Measurements from ENCODE around the gene EFCAB5. TPM values are rescaled to one million over a fixed set of nuclear protein-coding genes. Genes with fewer than 3 reads are reported as not detected.

The EFCAB5 gene
- total RNA-seq, 2 experiments from 2014 or later, result 0.54 to 0.81 TPM

DNA sequence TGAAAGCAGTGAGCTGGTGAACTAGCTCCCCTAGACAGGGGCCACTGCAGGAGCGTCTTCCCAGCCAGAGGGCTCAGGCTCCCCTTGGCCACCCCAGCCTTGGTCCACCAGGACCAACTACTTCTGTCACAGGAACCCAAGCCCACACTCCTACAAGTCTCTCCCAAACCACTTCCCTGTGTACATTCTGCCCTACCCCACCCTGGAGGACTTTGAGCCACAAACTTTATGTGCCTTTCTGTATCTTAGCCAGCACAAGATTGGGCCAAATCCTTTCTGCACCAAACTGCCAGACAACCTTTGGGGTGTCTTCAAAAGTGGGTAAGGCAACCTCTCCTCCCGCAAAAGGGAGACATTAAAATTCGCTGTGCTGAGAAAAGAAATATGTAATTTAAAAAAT is 31.6 kb downstream of the EFCAB5 start:
- Mint-ChIP-seq H3K36me3 (ENCODE audit: low read depth) (no peaks in the 10 kb centered on the region), H3K9me3 (no peaks in the 10 kb centered on the region), H3K27me3 (no peaks in the 10 kb centered on the region), H3K27ac (no peak overlapping the region), H3K4me3 (no peak overlapping the region), H3K4me1 (ENCODE audit: low read depth) (no peaks in the 10 kb centered on the region)
- POLR2A ChIA-PET, result no interaction called here
- intact Hi-C loops (cut with micrococcal nuclease), result no loop called here
- CTCF ChIA-PET, result no interaction called here
- DNase-seq (no peak), ATAC-seq (no peak)
- TF ChIP-seq, protein P1, sequence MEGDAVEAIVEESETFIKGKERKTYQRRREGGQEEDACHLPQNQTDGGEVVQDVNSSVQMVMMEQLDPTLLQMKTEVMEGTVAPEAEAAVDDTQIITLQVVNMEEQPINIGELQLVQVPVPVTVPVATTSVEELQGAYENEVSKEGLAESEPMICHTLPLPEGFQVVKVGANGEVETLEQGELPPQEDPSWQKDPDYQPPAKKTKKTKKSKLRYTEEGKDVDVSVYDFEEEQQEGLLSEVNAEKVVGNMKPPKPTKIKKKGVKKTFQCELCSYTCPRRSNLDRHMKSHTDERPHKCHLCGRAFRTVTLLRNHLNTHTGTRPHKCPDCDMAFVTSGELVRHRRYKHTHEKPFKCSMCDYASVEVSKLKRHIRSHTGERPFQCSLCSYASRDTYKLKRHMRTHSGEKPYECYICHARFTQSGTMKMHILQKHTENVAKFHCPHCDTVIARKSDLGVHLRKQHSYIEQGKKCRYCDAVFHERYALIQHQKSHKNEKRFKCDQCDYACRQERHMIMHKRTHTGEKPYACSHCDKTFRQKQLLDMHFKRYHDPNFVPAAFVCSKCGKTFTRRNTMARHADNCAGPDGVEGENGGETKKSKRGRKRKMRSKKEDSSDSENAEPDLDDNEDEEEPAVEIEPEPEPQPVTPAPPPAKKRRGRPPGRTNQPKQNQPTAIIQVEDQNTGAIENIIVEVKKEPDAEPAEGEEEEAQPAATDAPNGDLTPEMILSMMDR (IDR thresholded peaks at IDR 0.05), result no peak

- POLR2A ChIA-PET, result no interaction called here
- H3K4me1 Mint-ChIP-seq (ENCODE audit: low read depth), result no peaks in the 10 kb centered on the region
Observed at GRCh38 chr17:29977836-29978235, 36.4 kb downstream of the EFCAB5 start.

DNA sequence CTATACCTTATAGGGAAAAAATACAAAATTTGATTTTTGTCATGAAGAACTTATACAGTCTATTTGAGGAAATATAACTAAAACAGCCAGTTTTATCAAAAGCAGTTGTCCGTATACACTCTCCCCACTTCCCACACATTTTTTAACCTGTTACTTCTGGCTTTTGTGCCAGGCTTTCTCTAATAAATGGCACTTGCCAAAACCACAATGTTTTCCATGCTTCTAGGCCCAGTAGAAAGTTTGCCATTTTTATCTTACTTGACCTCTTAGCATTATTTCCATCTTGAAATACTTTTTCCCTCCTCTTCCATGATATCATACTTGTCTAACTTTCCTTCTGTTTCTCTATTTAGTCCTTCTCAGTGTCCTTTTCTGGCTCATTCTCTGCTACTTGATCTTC is 38.8 kb downstream of the EFCAB5 start:
- peaks cover 2% of the 10 kb centered on the region for H3K36me3 Mint-ChIP-seq (ENCODE audit: low read depth)
- TF ChIP-seq, protein P1 (IDR thresholded peaks at IDR 0.05), result no peak
- H3K27ac Mint-ChIP-seq, result no peak overlapping the region
- no peaks in the 10 kb centered on the region for H3K9me3 Mint-ChIP-seq
- H3K4me1 Mint-ChIP-seq (ENCODE audit: low read depth), result no peaks in the 10 kb centered on the region
- DNase-seq, result no peak
- peaks cover 1% of the 10 kb centered on the region for H3K27me3 Mint-ChIP-seq
- CTCF ChIA-PET, result interaction anchor here (1.1 kb wide), 1 partner anchor 49 kb away, joined by 3 read pairs; no protein-coding TSS in a partner anchor
- intact Hi-C loops (cut with micrococcal nuclease), result no loop called here
- no peak for ATAC-seq
- POLR2A ChIA-PET, result no interaction called here
- no peak overlapping the region for H3K4me3 Mint-ChIP-seq

More at GRCh38 chr17:29977836-29978235, 36.4 kb downstream of the EFCAB5 start:
- CTCF ChIA-PET, result interaction anchor here (0.8 to 0.9 kb wide), 2 partner anchors 44 to 338 kb away, joined by 3 read pairs; no protein-coding TSS in a partner anchor
- Mint-ChIP-seq H3K27ac (no peak overlapping the region), H3K9me3 (no peaks in the 10 kb centered on the region), H3K36me3 (ENCODE audit: low read depth) (no peaks in the 10 kb centered on the region), H3K27me3 (no peaks in the 10 kb centered on the region), H3K4me3 (no peak overlapping the region)
- DNase-seq (no peak), ATAC-seq (no peak)
- TF ChIP-seq, protein P1 (IDR thresholded peaks at IDR 0.05), result no peak
- intact Hi-C loops (cut with micrococcal nuclease), result no loop called here

DNA sequence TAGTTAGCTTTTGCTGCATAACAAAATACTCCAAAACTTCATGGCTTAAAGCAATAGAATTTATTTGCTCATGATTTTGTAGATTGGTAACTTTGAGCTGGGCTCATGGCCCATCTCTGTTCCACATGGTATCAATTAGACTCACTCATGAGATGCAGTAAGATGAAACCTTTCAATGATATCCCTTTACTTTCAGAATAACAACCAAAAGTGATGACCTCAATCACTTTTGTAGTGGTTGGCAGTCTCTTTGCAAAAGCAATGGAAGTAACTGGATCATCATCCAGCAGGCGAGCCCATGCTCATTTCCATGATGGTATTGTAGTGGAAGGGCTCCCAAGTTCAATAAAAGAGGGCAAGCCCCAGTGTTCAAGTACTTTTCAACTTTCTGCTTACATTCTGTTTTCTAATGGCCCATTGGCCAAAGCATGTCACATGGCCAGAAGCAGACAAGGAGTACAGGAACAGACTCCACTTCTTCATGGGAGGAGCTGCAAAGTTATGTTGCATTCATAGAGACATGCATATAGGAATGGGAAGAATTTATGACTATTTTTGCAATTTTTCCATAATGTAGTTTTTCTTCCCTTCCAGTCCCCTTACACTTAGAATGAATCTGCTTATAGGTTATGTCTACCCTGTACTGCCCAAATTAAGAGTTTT is 41.7 kb downstream of the EFCAB5 start:
- POLR2A ChIA-PET, result no interaction called here
- TF ChIP-seq, protein P1 (IDR thresholded peaks at IDR 0.05), result no peak
- Mint-ChIP-seq H3K9me3 (peaks cover 4% of the 10 kb centered on the region), H3K36me3 (ENCODE audit: low read depth) (peaks cover 2% of the 10 kb centered on the region), H3K4me3 (no peak overlapping the region), H3K27me3 (peaks cover 1% of the 10 kb centered on the region), H3K27ac (no peak overlapping the region), H3K4me1 (ENCODE audit: low read depth) (no peaks in the 10 kb centered on the region)
- intact Hi-C loops (cut with micrococcal nuclease), result no loop called here
- CTCF ChIA-PET, result interaction anchor here (1.0 kb wide), 1 partner anchor 366 kb away, joined by 4 read pairs; no protein-coding TSS in a partner anchor
- DNase-seq (no peak), ATAC-seq (no peak)

DNA sequence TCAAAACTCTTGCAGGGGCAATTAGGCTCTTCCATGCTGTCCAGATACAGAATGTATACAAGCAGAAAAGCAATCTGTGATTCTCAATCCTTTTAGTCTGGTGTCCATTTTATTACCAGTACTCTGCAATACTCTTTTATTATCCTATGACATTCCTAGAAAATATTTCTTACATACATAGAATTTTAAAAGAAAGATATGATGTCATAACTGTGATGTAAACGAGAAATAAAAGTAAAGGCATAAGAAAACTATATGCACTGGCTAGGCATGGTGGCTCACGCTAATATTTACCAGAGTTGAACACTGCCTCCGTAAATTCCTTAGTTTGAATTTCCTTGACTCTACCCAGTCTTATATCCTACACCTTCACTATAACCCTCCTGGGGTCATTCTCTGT is 55.0 kb downstream of the EFCAB5 start:
- ChIA-PET CTCF (no interaction called here), POLR2A (no interaction called here)
- Mint-ChIP-seq H3K27me3 (no peaks in the 10 kb centered on the region), H3K4me1 (ENCODE audit: low read depth) (peaks cover 11% of the 10 kb centered on the region), H3K27ac (no peak overlapping the region), H3K36me3 (ENCODE audit: low read depth) (no peaks in the 10 kb centered on the region), H3K9me3 (peaks cover 2% of the 10 kb centered on the region), H3K4me3 (no peak overlapping the region)
- DNase-seq (no peak), ATAC-seq (no peak)
- TF ChIP-seq, protein P1 (IDR thresholded peaks at IDR 0.05), result no peak
- intact Hi-C loops (cut with micrococcal nuclease), result no loop called here

Data from activated CD8-positive, alpha-beta T cell treated with anti-CD3 and anti-CD28 coated beads for 36 hours (primary cell).